ENCODE data around the gene FNDC5. TPM values are rescaled to one million over a fixed set of nuclear protein-coding genes. Genes with fewer than 3 reads are reported as not detected.

The FNDC5 gene
- total RNA-seq, 1 experiment from 2014 or later: 4.5 TPM

DNA sequence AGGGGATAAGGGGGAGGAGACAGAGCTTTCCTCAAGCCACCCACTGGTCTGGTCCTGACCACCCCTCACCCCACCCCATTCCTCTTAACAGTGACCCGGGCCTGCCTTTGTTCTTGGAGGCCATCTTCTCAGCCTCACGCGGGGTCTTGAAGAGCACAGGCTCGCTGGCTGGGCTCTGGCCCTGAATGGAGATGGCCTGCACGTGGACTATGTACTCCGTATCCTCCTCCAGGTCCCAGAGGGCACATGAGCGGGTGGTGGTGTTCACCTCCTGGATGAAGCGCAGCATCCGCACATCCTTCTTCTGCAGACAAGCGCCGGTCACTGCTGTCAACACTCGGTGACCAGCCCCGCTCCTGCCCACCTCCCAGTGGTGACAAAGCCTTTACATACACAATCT, 2.6 kb downstream of the FNDC5 start:
- Histone ChIP-seq H3K56ac (ENCODE audit: insufficient read length, low read depth, low read length) (no peak overlapping the region), H3K79me1 (ENCODE audit: insufficient read depth, low read depth, low read length, poor library complexity, severe bottlenecking) (no peaks in the 10 kb centered on the region), H3K23me2 (ENCODE audit: insufficient read length, low read depth, low read length, poor library complexity, severe bottlenecking) (peaks cover 4% of the 10 kb centered on the region), H4K8ac (replicated peaks; ENCODE audit: insufficient read length, low read depth, low read length) (no peak overlapping the region), H3K79me2 (ENCODE audit: insufficient read depth, low read length) (no peaks in the 10 kb centered on the region), H3K4ac (ENCODE audit: low read depth, low read length) (no peak overlapping the region), H3K9ac (ENCODE audit: extremely low read depth, insufficient read length, low read length) (no peak overlapping the region), H4K5ac (ENCODE audit: insufficient read length, low read depth, low read length) (no peak overlapping the region), H3K27me3 (ENCODE audit: insufficient read depth, low read length) (peaks cover 21% of the 10 kb centered on the region; the same call in 1 of the 2 replicates), H2BK20ac (ENCODE audit: low read depth, low read length, poor library complexity, severe bottlenecking) (no peak overlapping the region), H2BK120ac (ENCODE audit: low read depth, low read length, poor library complexity, severe bottlenecking) (no peak overlapping the region), H3K27ac (ENCODE audit: insufficient read length, low read depth, low read length) (no peak overlapping the region), H3K9me3 (ENCODE audit: control insufficient read depth, low read depth, low read length) (no peaks in the 10 kb centered on the region), H2AFZ (ENCODE audit: low read length) (no peak overlapping the region), H4K91ac (ENCODE audit: insufficient read length, low read depth, low read length) (no peak overlapping the region), H3K23ac (ENCODE audit: insufficient read length, low read depth, low read length) (no peak overlapping the region), H2AK5ac (ENCODE audit: insufficient read length, low read length) (no peak overlapping the region), H2BK5ac (ENCODE audit: insufficient read length, low read length) (no peak overlapping the region), H3K14ac (ENCODE audit: insufficient read depth, low read length) (no peak overlapping the region), H2BK12ac (ENCODE audit: insufficient read length, low read depth, low read length) (no peak overlapping the region), H3K18ac (ENCODE audit: insufficient read length, low read depth, low read length) (no peak overlapping the region), H4K20me1 (ENCODE audit: control insufficient read depth, insufficient read depth, insufficient read length) (no peaks in the 10 kb centered on the region), H2BK15ac (ENCODE audit: low read depth, low read length) (no peak overlapping the region), H3T11ph (ENCODE audit: low read length) (no peak overlapping the region), H3K4me2 (ENCODE audit: insufficient read depth, insufficient read length, low read length) (no peak overlapping the region), H3K4me1 (ENCODE audit: insufficient read depth, low read length) (0 out of 2 replicates have a peak, but pooled peaks cover 2% of the 10 kb centered on the region)
- Mint-ChIP-seq H3K27ac (no peak overlapping the region), H3K9me3 (no peaks in the 10 kb centered on the region), H3K27me3 (ENCODE audit: low read depth) (peaks cover 37% of the 10 kb centered on the region), H3K4me3 (no peak overlapping the region; a peak in 1 of 5 replicates), H3K36me3 (ENCODE audit: insufficient read depth in 1 of 3, low read depth in 3 of 3) (peaks cover 0 to 16% (median 9%) of the 10 kb centered on the region in 3 experiments), H3K4me1 (peaks cover 27 to 33% of the 10 kb centered on the region in 2 experiments)
- TF ChIP-seq, protein P1, sequence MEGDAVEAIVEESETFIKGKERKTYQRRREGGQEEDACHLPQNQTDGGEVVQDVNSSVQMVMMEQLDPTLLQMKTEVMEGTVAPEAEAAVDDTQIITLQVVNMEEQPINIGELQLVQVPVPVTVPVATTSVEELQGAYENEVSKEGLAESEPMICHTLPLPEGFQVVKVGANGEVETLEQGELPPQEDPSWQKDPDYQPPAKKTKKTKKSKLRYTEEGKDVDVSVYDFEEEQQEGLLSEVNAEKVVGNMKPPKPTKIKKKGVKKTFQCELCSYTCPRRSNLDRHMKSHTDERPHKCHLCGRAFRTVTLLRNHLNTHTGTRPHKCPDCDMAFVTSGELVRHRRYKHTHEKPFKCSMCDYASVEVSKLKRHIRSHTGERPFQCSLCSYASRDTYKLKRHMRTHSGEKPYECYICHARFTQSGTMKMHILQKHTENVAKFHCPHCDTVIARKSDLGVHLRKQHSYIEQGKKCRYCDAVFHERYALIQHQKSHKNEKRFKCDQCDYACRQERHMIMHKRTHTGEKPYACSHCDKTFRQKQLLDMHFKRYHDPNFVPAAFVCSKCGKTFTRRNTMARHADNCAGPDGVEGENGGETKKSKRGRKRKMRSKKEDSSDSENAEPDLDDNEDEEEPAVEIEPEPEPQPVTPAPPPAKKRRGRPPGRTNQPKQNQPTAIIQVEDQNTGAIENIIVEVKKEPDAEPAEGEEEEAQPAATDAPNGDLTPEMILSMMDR (conservative IDR thresholded peaks at IDR 0.05): no peak
- DNase-seq: no peak
- no CpG with 5 or more reads among the region's 13 CpGs for WGBS (ENCODE audit: extremely low coverage, insufficient read length, low lambda C conversion rate)
